ENCODE data around the gene QRICH1.

The QRICH1 gene

GRCh38 chr3:48997714-48998637 is 95.9 kb downstream of the QRICH1 start:
- DNase-seq (ENCODE audit: low read depth) = no peak

- DNase-seq (ENCODE audit: low read depth) = no peak
These were observed 96.7 kb downstream of the QRICH1 start for GRCh38 chr3:48997102-48997635.

DNA sequence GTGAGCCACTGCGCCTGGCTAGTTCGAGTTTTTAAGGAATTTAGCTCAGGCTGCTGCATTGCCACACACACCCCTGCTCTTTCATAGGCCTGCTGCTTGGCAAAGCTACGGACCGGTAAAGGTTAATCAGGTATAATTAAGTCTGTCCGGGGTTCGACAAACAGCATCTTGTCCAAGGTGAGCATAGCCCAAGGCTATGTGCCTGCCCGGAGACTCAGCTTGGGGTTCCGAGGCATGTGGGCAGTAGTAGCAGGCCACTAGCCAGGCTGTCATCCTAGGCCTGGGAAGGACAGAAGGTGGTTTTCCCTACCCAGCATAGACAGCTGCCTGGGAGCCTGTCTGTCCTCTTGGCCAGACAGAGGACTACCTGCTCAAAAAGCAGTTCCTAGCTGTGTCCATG is 97.2 kb downstream of the QRICH1 start:
- DNase-seq (ENCODE audit: low read depth) = no peak

DNA sequence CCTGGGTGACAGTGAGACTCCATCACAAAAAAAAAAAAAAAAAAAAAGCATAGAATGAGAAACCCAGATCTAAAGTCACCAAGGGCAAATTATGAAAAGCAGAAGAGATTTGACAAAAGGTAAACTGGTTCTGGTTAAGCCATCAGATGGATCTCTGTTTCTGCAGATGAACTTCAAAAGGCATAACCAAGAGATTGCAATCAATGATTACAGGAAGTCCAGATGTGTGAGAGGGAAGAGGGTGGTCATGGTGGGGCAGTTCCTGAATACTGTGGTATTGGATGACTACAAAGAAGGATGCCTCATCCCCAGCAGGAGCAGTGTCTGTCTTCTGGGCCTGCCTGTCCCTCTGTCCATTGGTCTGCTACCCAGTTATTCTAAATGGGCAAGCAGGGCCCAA is 100.0 kb downstream of the QRICH1 start:
- DNase-seq (ENCODE audit: low read depth) = no peak

DNA sequence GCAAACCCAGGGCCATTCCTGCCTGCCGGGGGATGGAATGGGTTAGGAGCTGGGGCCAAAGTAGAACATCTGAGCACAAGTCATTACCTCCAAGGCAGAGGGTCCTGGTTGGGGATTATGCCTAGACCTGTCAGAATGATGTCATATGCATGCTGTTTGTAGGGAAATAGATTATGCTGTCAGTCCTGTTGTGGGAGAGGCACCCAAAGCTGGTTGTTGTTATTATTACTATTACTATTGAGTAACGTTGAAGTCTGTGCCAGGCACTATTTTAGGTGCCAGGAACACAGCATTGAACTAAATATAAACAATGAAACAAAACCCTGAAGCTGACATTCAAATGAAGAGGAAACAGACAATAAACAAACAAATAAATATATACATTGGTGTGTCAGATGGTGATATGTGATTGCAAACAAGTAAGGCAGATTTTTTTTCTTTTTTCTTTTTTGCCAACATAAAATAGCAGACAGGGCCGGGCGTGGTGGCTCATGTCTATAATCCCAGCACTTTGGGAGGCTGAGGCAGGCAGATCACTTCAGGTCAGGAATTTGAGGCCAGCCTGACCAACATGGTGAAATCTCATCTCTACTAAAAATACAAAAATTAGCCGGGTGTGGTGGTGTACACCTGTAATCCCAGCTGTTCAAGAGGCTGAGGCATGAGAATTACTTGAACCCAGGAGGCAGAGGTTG is 101.9 kb downstream of the QRICH1 start:
- DNase-seq (ENCODE audit: low read depth) = no peak

DNA sequence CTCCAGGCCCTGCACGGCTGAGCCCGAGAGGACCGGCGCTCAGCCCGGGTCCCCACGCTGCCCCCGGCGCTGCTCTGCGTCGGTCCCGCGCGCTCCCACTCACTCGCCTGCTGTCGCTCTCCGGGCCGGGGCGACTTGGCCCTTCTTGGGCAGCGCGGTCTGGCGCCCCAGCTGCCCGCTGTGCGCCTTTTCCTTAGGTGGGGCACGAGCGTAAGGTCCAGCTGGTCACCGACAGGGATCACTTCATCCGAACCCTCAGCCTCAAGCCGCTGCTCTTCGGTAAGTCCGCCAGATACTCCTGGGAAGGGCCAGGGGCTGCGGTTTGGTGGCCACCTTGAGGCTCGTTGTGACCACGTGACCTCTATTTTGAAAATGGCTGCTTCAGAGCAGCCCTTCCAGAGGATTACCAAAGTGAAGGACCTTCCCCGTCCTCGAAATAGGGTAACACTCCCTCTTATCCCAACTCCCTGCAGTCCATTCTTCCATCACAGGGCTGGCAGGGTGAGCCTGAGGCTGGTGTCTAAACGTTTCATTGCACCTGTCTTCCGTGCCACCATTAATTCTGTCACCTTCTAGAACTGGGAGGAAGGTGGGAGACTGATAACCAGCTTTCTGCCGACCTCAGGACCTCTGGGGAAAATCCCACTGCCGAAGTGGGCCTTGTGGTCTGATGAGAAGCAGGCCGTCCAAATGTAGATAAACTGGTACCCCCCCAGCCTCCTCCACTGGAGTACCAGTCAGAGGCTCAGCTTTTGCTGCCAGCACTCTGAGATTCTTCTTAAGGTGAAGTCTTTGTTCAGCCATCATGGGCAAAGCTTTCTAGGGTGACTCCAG is 103.0 kb downstream of the QRICH1 start:
- no peak for DNase-seq (ENCODE audit: low read depth)

- DNase-seq (ENCODE audit: low read depth) = peak; percentile 77
These were observed 103.9 kb downstream of the QRICH1 start, which contains the start of gene P4HTM for GRCh38 chr3:48989796-48990635. TSS of gene P4HTM (plus strand) at chr3:48990241. CDS start at chr3:48990257, 16 bp downstream.

DNA sequence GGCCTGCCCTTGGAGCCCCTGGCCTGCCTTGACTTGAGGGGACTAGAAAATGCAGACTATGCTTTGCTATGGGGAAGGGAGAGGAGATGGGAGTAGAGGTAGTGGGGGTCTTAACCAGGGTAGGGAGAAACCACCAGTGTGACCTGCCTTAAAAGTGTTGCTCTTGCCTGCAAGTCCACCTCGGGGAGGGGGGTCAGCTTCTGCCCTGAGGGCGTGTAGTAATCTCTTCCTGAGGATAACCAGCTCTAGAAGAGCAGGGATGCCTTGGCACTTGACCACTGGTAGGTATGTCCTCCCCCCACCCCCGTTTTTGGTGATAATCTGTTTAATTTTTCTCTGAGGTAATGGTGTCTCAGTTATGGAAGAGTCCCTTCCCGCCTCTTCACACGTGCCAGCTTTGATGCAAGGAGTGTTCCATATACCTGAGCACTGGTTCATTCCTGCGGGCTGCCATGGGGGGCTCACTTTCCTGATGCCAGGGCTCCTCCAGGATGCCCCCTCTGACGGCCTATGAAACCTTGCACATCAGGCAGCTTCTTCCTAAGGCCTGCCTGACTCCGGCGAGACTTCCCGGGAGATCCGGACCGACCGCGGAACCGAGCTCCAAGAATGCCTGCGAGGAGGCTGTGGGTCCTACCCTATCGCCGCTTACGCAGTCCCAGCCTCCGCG is 104.6 kb downstream of the QRICH1 start:
- DNase-seq (ENCODE audit: low read depth) = no peak

DNA sequence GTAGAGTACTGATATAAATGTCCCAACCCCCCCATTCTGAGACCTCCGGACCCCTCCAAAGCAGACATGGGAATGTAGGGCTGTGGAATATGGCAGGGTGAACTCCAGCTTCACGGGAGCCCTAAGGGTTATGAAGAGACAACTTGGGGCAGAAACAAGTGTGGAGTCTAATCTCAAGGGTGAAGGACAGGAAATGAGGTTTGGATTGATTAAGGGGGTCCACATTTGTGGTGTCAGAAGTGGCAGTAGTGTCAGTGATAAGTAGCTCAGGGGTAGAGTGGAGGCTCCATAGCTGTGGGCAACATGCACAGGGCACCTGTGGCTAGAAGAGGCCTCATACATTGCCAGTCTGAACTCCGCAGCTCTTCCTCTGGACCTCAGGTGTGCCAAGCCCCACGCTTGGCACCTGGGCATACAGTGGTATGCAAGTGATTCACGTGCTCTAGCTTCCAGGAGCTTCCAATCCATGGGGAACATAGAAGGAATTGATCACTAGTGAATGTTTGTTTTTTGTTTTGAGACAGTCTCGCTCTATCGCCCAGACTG is 108.0 kb downstream of the QRICH1 start:
- DNase-seq (ENCODE audit: low read depth) = no peak

GRCh38 chr3:48984663-48985062 is 109.2 kb downstream of the QRICH1 start:
- DNase-seq (ENCODE audit: low read depth) = no peak

GRCh38 chr3:48983096-48983495 is 110.8 kb downstream of the QRICH1 start:
- no peak for DNase-seq (ENCODE audit: low read depth)

GRCh38 chr3:48982686-48983085 is 111.2 kb downstream of the QRICH1 start:
- no peak for DNase-seq (ENCODE audit: low read depth)

- no peak for DNase-seq (ENCODE audit: low read depth)
These were observed 111.9 kb downstream of the QRICH1 start for GRCh38 chr3:48982016-48982415.

GRCh38 chr3:48980295-48980694 is 113.6 kb downstream of the QRICH1 start:
- DNase-seq (ENCODE audit: low read depth) = no peak
